Activated CD8-positive, alpha-beta memory T cell treated with anti-CD3 and anti-CD28 coated beads for 24 hours (primary cell): ENCODE results near the gene IARS1.

Experiments used
- DNase-seq: peaks from one replicate; pipeline ENCODE4 v3.0.0-alpha.2; 2020

IARS1 gene

GRCh38 chr9:92293452-92294296 lies at the start of gene IARS1:
IARS1 (minus strand) TSS chr9:92293697; CDS start chr9:92289419, 4,278 bp downstream.
- DNase-seq = peak; percentile 100

- no peak for DNase-seq
Observed at GRCh38 chr9:92342825-92343488, 49.5 kb upstream of the IARS1 start.

- no peak for DNase-seq
Observed at GRCh38 chr9:92341578-92341977, 48.1 kb upstream of the IARS1 start.

- DNase-seq = no peak
Observed at GRCh38 chr9:92333282-92333634, 39.8 kb upstream of the IARS1 start.

DNA sequence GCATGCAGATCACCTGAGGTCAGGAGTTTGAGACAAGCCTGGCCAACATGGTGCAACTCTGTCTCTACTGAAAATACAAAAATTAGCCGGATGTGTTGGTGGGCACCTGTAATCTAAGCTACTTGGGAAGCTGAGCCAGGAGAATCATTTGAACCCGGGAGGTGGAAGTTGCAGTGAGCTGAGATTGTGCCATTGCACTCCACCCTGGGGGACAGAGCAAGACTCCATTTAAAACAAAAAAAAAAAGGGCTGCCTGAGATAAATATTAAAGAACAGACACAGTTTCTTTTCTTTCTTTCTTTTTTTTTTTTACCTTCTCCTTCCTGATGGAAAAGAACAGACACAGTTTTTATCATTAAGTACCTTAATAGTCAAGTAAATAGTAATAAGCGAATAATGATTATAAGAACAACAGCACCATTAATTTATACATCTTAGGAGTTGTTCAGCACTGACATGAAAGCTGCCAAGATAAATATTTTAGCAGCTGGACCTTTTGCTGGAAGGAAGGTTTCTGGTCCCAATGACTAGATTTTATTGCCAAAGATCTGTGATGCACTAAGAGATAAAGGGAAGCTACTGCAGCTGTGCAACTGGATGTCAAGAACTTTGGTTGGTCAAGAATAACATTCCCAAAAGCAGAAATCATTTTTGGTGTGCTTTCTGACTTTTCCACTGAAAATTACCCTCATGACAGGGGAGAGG lies 39.2 kb upstream of the IARS1 start:
- no peak for DNase-seq

DNA sequence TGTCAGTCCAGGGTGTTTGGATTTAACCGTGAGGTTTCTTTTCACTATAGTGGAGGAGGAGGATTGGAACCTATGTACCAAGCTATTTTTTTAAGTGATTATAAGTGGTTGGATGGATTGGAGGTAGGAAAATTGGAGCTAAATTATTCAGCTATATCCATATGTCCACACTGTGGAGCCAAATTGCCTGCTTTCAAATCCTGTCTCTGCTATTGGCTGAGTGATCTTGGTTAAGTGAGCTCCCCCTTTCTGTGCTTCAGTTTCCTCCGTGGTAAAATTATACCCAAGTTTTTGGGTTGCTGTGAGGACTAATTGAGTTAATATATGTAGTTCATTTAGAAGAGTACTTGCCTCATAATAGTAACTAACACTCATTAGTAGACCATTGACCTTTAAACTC lies 34.7 kb upstream of the IARS1 start:
- DNase-seq = no peak

DNA sequence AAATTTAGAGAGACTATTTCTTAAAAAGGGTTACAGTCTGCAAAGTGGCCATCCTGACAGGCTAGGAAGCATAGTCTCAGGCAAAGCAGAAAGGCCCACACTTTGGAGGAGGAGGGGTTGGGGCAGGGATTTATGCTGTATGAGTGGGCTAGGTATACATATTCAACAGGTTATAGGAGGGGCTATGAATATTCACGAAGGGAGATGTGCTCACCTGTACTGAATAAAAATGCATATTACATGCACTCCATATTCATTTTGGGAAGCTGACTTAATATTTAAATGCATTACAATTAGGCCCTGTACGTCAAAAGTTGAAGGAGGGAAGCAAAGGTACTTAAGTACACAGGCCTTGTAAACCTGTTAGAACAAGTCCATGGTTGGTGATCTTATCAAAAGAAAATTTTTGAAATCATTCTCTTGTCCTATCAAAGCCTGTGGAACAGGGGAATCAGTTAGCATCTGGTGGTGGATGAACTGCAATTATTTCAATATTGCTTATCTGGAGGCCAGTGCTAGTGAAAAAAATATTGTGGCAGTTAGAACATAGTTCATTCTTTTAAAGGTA lies 33.9 kb upstream of the IARS1 start:
- no peak for DNase-seq

GRCh38 chr9:92325991-92326500 lies 32.5 kb upstream of the IARS1 start:
- DNase-seq = no peak

GRCh38 chr9:92325269-92325990 lies 31.9 kb upstream of the IARS1 start, which contains the start of the genes CENPP and NOL8:
CENPP (plus strand) TSS chr9:92325953.
NOL8 (minus strand) TSS chr9:92325350; CDS start chr9:92324161, 1,189 bp downstream.
- DNase-seq = peak; percentile 93

- no peak for DNase-seq
Observed at GRCh38 chr9:92324889-92325268, 31.4 kb upstream of the IARS1 start.

GRCh38 chr9:92324431-92324830 lies 30.9 kb upstream of the IARS1 start:
- no peak for DNase-seq

DNA sequence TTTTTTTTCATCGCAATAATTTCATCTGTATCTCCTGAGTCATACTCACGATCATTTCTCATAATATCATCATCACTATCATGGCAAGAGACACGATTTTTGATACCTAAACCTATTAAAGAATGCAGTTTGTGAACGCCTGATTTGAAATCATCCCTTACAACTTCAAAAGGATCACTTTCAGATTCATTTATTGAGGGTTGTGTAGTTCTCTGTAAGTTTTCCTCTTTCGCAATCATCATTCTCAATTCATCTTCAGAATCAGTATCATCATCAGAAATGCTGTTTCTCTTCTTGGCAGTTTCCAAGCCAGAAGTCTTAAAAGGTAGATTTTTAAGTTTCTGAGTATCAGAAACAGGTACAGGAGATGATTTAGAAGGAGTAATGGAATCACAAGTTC lies 22.0 kb upstream of the IARS1 start:
- no peak for DNase-seq

DNA sequence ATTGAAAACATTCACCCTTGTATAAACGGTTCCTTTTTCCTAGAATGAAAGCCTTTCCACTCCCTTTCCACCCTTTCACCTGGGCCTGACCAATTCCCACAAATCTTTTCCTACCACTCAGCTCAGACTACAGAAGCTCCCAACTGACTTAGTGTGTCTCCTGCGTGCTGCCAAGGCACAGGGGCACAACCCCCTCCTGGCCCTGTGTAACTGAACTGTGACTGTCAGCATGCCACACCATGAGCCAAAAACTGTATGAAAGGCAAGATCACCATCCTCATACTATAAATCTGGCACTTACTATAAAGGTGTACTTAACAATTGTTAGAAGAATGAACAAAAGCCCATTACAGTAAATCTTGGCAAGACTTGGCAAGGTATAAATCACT lies 20.1 kb upstream of the IARS1 start:
- no peak for DNase-seq

GRCh38 chr9:92312887-92313623 lies 19.6 kb upstream of the IARS1 start:
- no peak for DNase-seq

- no peak for DNase-seq
Observed at GRCh38 chr9:92310562-92310961, 17.1 kb upstream of the IARS1 start.

GRCh38 chr9:92308893-92309292 lies 15.4 kb upstream of the IARS1 start:
- no peak for DNase-seq

DNA sequence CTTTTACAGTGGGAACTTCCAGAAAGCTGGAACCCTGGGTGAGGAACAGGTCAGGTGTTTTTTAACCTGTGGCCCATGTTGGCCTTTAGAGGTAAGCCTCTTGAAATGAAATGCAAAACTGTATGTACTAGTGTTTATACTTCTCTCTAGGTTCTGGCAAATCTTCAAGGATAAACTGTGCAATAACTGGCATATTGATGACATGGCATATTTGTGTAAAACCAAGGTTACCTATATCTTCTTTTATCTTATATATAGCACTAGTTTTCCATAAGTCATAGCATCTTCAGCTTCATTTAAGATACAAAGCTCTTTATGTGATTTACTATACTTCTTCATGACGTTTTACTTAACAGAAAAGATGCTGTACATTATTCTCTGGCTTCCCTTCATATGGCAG lies 7.4 kb upstream of the IARS1 start:
- DNase-seq = no peak

DNA sequence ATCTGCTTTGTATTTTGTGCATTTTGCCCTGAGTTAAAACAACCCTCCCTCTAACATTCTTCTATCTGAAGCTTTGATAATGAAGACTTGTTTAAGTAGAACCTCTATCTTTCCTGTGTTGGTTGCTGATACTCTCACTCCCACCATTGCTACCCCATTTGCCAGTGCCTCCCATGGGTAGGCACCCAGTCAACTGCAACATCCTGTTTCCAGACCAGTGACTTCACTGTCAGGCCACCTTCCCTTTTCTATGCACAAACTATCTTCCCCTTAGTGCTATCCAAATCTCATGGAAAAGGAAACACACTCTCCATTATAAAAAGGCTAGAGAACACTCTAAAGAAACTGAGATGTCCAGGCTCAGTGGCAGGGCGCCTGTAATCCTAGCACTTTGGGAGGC lies 5.6 kb upstream of the IARS1 start:
- DNase-seq = no peak

DNA sequence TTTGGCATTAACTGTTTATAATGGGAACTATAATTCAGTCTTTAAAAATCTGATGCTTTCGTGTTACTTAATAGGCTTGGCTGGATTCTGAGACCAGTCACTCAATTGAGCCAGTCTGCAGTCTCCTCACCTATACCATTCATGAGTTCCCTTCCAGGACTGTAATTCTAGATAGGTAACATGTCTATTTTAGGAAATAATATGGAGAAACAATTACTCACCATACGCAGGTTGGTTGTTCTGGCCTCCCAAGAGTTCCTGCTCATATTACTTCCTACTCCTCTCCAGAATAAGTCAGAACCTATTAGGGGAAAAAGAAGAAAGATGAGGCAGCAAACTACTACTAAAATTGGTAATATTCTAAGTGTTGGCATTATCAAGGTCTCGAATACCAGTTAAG lies 4.5 kb upstream of the IARS1 start:
- no peak for DNase-seq

GRCh38 chr9:92297611-92298010 lies 4.1 kb upstream of the IARS1 start:
- DNase-seq = no peak

GRCh38 chr9:92295827-92296258 lies 2.3 kb upstream of the IARS1 start:
- DNase-seq = no peak
